Neural progenitor cell (in vitro differentiated cells): Measurements from ENCODE around the gene OVCA2.

Experiments
- EZH2 ChIP-seq: fragments of 200-600 bp; sonication (generic); IDR thresholded peaks from 2 replicates; pipeline ENCODE4 v1.6.1; 2017; ENCODE audit warnings: antibody characterized with exemption, mild to moderate bottlenecking, moderate library complexity
- EZH2phosphoT487 ChIP-seq: fragments of 200-600 bp; sonication (generic); IDR thresholded peaks from 2 replicates; pipeline ENCODE4 v1.6.1; 2017; ENCODE audit warnings: antibody characterized with exemption
- TF ChIP-seq, protein P1 (sequence below): fragments of 200-600 bp; sonication (generic); IDR thresholded peaks from 2 replicates; pipeline ENCODE4 v1.5.1; 2017; ENCODE audit warnings: antibody characterized with exemption, mild to moderate bottlenecking

DNA sequence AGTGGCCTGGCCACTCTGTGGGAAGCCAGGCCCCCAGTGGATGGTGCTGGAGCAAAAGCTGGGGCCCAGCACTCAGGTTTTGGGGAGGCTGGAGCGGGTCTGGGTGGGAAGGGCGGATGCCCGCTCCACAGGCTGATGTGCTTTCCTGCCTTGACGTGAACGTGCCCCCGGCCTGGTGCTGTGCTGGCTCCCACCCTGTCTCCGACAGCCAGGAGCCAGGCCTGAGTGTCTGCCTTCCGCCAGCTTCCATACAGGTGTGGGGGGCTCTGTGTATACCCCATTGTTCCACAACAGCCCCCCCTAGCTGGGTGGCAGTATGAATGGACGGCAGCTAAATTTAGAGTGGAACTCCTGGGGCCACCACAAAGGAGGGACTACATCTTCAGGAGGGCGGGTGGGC, 33.1 kb downstream of the OVCA2 start:
- TF ChIP-seq, protein P1, sequence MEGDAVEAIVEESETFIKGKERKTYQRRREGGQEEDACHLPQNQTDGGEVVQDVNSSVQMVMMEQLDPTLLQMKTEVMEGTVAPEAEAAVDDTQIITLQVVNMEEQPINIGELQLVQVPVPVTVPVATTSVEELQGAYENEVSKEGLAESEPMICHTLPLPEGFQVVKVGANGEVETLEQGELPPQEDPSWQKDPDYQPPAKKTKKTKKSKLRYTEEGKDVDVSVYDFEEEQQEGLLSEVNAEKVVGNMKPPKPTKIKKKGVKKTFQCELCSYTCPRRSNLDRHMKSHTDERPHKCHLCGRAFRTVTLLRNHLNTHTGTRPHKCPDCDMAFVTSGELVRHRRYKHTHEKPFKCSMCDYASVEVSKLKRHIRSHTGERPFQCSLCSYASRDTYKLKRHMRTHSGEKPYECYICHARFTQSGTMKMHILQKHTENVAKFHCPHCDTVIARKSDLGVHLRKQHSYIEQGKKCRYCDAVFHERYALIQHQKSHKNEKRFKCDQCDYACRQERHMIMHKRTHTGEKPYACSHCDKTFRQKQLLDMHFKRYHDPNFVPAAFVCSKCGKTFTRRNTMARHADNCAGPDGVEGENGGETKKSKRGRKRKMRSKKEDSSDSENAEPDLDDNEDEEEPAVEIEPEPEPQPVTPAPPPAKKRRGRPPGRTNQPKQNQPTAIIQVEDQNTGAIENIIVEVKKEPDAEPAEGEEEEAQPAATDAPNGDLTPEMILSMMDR = no peak
- no peak for TF ChIP-seq EZH2
- no peak for TF ChIP-seq EZH2phosphoT487
